CD4-positive, alpha-beta T cell treated with Interleukin-17A for 1 hour (primary cell): ENCODE data around the gene CXCR3.
"Not testable (repeated sequence)": the region's sequence is repeated elsewhere in the genome, so short reads cannot be mapped to it uniquely, and the experiment has no call there.

ENCODE experiments used
- DNase-seq: peaks from one replicate; pipeline ENCODE4 v3.0.0-alpha.2; 2020

Gene CXCR3

GRCh38 chrX:71636438-71637252, 18.3 kb upstream of the CXCR3 start:
- no peak for DNase-seq

GRCh38 chrX:71634366-71634765, 16.1 kb upstream of the CXCR3 start:
- DNase-seq: no peak

GRCh38 chrX:71632923-71633657, 14.8 kb upstream of the CXCR3 start:
- DNase-seq: no peak

GRCh38 chrX:71629467-71629866, 11.2 kb upstream of the CXCR3 start:
- DNase-seq: no peak

GRCh38 chrX:71627588-71628404, 9.5 kb upstream of the CXCR3 start:
- no peak for DNase-seq

- DNase-seq: no peak
These were observed 8.3 kb upstream of the CXCR3 start for GRCh38 chrX:71626576-71626975.

- no peak for DNase-seq
These were observed 7.2 kb upstream of the CXCR3 start for GRCh38 chrX:71625471-71625870.

- DNase-seq: peak; percentile 45
These were observed 5.4 kb upstream of the CXCR3 start for GRCh38 chrX:71623714-71624113.

- DNase-seq: peak; percentile 87
These were observed 4.5 kb upstream of the CXCR3 start for GRCh38 chrX:71622576-71623450.

GRCh38 chrX:71622032-71622575, 3.8 kb upstream of the CXCR3 start:
- no peak for DNase-seq

- DNase-seq: no peak
These were observed 3.3 kb upstream of the CXCR3 start for GRCh38 chrX:71621603-71622002.

GRCh38 chrX:71619986-71620385, 1.7 kb upstream of the CXCR3 start:
- no peak for DNase-seq

- peak; percentile 62 for DNase-seq
These were observed 882 bp upstream of the CXCR3 start for GRCh38 chrX:71619193-71619592.

- DNase-seq: no peak
These were observed 476 bp upstream of the CXCR3 start for GRCh38 chrX:71618787-71619186.

- no peak for DNase-seq
These were observed 569 bp downstream of the CXCR3 start for GRCh38 chrX:71617742-71618141.

- no peak for DNase-seq
These were observed 1.4 kb downstream of the CXCR3 start for GRCh38 chrX:71616672-71617529.

GRCh38 chrX:71615954-71616353, 2.4 kb downstream of the CXCR3 start:
- no peak for DNase-seq

- no peak for DNase-seq
These were observed 3.3 kb downstream of the CXCR3 start for GRCh38 chrX:71615056-71615455.

GRCh38 chrX:71612256-71612655, 6.1 kb downstream of the CXCR3 start:
- DNase-seq: no peak

- not testable (repeated sequence) for DNase-seq
These were observed 6.6 kb downstream of the CXCR3 start for GRCh38 chrX:71611736-71612135.
